RWPE2 (cell line): Measurements from ENCODE around the gene G6PC3.

ENCODE experiments used
- ATAC-seq: fragments of 200-7000 bp; cut with Tn5 transposase; 3 replicates; pipeline ENCODE4 v1.9.1; 2021; ENCODE audit warnings: low read depth
- DNase-seq: peaks from one replicate; pipeline ENCODE4 v3.0.0-alpha.2; 2020; ENCODE audit warnings: low spot score
- H3K27ac ChIP-seq: fragments of 450-650 bp; 2 replicates; pipeline ENCODE4 v1.5.1; 2017; ENCODE audit warnings: mild to moderate bottlenecking; ENCODE audit not compliant: poor library complexity, severe bottlenecking
- H3K27me3 ChIP-seq: fragments of 250-450 bp; sonication (Bioruptor Pico); 2 replicates; pipeline ENCODE4 v1.5.1; 2021; ENCODE audit warnings: mild to moderate bottlenecking, moderate library complexity; ENCODE audit not compliant: insufficient read depth, poor library complexity, severe bottlenecking
- H3K36me3 ChIP-seq: fragments of 250-450 bp; sonication (Bioruptor Pico); 2 replicates; pipeline ENCODE4 v1.5.1; 2020; ENCODE audit warnings: low read depth, mild to moderate bottlenecking, moderate library complexity
- H3K4me1 ChIP-seq: fragments of 250-450 bp; sonication (Bioruptor Pico); 2 replicates; pipeline ENCODE4 v1.5.1; 2021; ENCODE audit warnings: mild to moderate bottlenecking, moderate library complexity; ENCODE audit not compliant: insufficient read depth, poor library complexity, severe bottlenecking
- H3K4me3 ChIP-seq: fragments of 250-450 bp; sonication (Bioruptor Pico); 2 replicates; pipeline ENCODE4 v1.5.1; 2021; ENCODE audit warnings: mild to moderate bottlenecking, moderate library complexity; ENCODE audit not compliant: severe bottlenecking
- H3K9me3 ChIP-seq: fragments of 250-450 bp; sonication (Bioruptor Pico); 2 replicates; pipeline ENCODE4 v1.5.1; 2021; ENCODE audit warnings: mild to moderate bottlenecking, moderate library complexity; ENCODE audit not compliant: severe bottlenecking
- TF ChIP-seq, protein P1 (sequence below): fragments of 450-650 bp; IDR thresholded peaks from one replicate; pipeline ENCODE4 v1.5.1; 2017; ENCODE audit warnings: mild to moderate bottlenecking, moderate library complexity; ENCODE audit not compliant: poor library complexity, severe bottlenecking

Gene G6PC3

DNA sequence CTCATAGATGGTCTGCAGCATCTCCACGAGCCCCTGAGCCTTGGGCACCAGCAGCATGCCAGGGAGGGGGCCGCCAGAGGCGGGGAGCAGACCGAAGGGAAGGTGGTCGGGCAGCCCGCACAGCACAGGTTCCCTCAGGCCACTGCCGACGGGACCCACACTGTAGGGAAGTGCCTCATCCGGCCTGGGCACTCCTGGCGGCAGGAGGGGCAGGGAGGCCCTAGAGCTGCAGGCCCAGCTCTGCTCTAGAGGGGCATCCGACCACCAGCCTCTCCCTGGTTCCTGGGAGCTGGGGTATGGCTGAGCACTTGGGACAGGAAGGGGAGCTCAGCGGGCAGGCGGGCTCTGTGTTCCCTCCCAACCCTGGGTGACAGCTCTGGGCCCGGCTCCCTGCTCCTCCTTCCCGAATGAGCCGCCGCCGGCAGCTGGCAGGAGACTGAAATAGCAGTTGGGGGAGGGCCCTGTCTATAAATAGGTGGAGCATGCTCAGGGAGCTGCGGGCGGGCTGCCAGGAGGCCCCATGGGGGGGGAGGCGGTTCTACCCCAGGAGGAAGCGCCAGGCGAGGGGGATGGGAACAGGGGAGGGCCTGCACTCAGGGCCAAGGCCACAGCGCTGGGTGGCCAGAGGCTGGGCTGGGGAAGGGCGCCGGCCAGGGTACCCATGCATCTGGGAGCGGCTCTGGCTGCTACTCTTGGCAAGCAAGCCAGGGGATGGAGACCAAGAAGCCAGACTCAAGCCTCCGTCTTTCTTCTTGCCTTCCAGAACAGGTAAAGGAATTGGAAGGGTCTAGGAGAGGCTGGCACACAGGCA is 40.5 kb downstream of the G6PC3 start:
- peak; percentile 87 for DNase-seq
- no peak overlapping the region for H3K27ac ChIP-seq

GRCh38 chr17:44111777-44112176 is 41.2 kb downstream of the G6PC3 start:
- H3K4me3 ChIP-seq = no peak overlapping the region
- H3K36me3 ChIP-seq = no peaks in the 10 kb centered on the region
- H3K27ac ChIP-seq = no peak overlapping the region
- H3K9me3 ChIP-seq = no peaks in the 10 kb centered on the region
- ATAC-seq (no peak), DNase-seq (no peak)
- TF ChIP-seq, protein P1, sequence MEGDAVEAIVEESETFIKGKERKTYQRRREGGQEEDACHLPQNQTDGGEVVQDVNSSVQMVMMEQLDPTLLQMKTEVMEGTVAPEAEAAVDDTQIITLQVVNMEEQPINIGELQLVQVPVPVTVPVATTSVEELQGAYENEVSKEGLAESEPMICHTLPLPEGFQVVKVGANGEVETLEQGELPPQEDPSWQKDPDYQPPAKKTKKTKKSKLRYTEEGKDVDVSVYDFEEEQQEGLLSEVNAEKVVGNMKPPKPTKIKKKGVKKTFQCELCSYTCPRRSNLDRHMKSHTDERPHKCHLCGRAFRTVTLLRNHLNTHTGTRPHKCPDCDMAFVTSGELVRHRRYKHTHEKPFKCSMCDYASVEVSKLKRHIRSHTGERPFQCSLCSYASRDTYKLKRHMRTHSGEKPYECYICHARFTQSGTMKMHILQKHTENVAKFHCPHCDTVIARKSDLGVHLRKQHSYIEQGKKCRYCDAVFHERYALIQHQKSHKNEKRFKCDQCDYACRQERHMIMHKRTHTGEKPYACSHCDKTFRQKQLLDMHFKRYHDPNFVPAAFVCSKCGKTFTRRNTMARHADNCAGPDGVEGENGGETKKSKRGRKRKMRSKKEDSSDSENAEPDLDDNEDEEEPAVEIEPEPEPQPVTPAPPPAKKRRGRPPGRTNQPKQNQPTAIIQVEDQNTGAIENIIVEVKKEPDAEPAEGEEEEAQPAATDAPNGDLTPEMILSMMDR = no peak
- peaks cover 6% of the 10 kb centered on the region for H3K4me1 ChIP-seq
- no peaks in the 10 kb centered on the region for H3K27me3 ChIP-seq

More for the DNA sequence above, 40.5 kb downstream of the G6PC3 start:
- Histone ChIP-seq H3K4me1 (peaks cover 6% of the 10 kb centered on the region), H3K27me3 (no peaks in the 10 kb centered on the region), H3K9me3 (no peaks in the 10 kb centered on the region), H3K36me3 (no peaks in the 10 kb centered on the region), H3K4me3 (no peak overlapping the region)
- peak; percentile 80 for ATAC-seq
- TF ChIP-seq, protein P1 = no peak

- ATAC-seq = no peak
- Histone ChIP-seq H3K27ac (no peak overlapping the region), H3K9me3 (no peaks in the 10 kb centered on the region), H3K4me3 (no peak overlapping the region), H3K36me3 (no peaks in the 10 kb centered on the region), H3K27me3 (no peaks in the 10 kb centered on the region), H3K4me1 (peaks cover 6% of the 10 kb centered on the region)
- DNase-seq = no peak
- TF ChIP-seq, protein P1 = no peak
Measured at GRCh38 chr17:44112284-44113280, 42.0 kb downstream of the G6PC3 start.

GRCh38 chr17:44113382-44113781 is 42.8 kb downstream of the G6PC3 start:
- ATAC-seq (no peak), DNase-seq (no peak)
- Histone ChIP-seq H3K36me3 (no peaks in the 10 kb centered on the region), H3K27me3 (no peaks in the 10 kb centered on the region), H3K4me3 (no peak overlapping the region), H3K4me1 (peaks cover 6% of the 10 kb centered on the region), H3K9me3 (no peaks in the 10 kb centered on the region), H3K27ac (no peak overlapping the region)
- TF ChIP-seq, protein P1 = no peak
